Measurements from ENCODE around the gene PLEKHA6. TPM values are rescaled to one million over a fixed set of nuclear protein-coding genes. Genes with fewer than 3 reads are reported as not detected.

Gene PLEKHA6
- total RNA-seq, 1 donor from 2014 or later: 4.9 TPM

GRCh38 chr1:204288021-204288588, 71.6 kb downstream of the PLEKHA6 start:
- no peak for DNase-seq (ENCODE audit: low spot score in 2 of 2)
- H3K36me3 ChIP-seq: no peaks in the 10 kb centered on the region
- no peaks in the 10 kb centered on the region for H3K27me3 ChIP-seq
- H3K4me3 ChIP-seq: no peak overlapping the region
- H3K9me3 ChIP-seq: no peaks in the 10 kb centered on the region
- no peak overlapping the region for H3K27ac ChIP-seq
- H3K4me1 ChIP-seq: no peaks in the 10 kb centered on the region
- no peak for TF ChIP-seq CTCF (IDR thresholded peaks at IDR 0.05)
- intact Hi-C loops (cut with DNase I): no loop called here

- no peaks in the 10 kb centered on the region for H3K4me1 ChIP-seq
- no peak overlapping the region for H3K4me3 ChIP-seq
- no peaks in the 10 kb centered on the region for H3K36me3 ChIP-seq
- H3K27me3 ChIP-seq: no peaks in the 10 kb centered on the region
- H3K9me3 ChIP-seq: no peaks in the 10 kb centered on the region
- DNase-seq (ENCODE audit: low spot score in 2 of 2): no peak
- no peak for TF ChIP-seq CTCF (IDR thresholded peaks at IDR 0.05)
- intact Hi-C loops (cut with DNase I): no loop called here
- H3K27ac ChIP-seq: no peak overlapping the region
Observed at GRCh38 chr1:204287466-204287891, 72.2 kb downstream of the PLEKHA6 start.

- no peak overlapping the region for H3K27ac ChIP-seq
- H3K4me1 ChIP-seq: no peaks in the 10 kb centered on the region
- no peaks in the 10 kb centered on the region for H3K36me3 ChIP-seq
- no peak for TF ChIP-seq CTCF (IDR thresholded peaks at IDR 0.05)
- peak overlapping the region in 1 of 2 donors; percentile 35 for H3K4me3 ChIP-seq
- no peaks in the 10 kb centered on the region for H3K9me3 ChIP-seq
- no peaks in the 10 kb centered on the region for H3K27me3 ChIP-seq
- no peak for DNase-seq (ENCODE audit: low spot score in 2 of 2)
- intact Hi-C loops (cut with DNase I): no loop called here
Observed at GRCh38 chr1:204286831-204287421, 72.8 kb downstream of the PLEKHA6 start.

GRCh38 chr1:204286315-204286714, 73.4 kb downstream of the PLEKHA6 start:
- Histone ChIP-seq H3K4me3 (no peak overlapping the region), H3K9me3 (no peaks in the 10 kb centered on the region), H3K27me3 (no peaks in the 10 kb centered on the region), H3K36me3 (no peaks in the 10 kb centered on the region), H3K4me1 (no peaks in the 10 kb centered on the region), H3K27ac (no peak overlapping the region)
- no peak for DNase-seq (ENCODE audit: low spot score in 2 of 2)
- no peak for TF ChIP-seq CTCF (IDR thresholded peaks at IDR 0.05)
- intact Hi-C loops (cut with DNase I): no loop called here

- Histone ChIP-seq H3K4me1 (no peaks in the 10 kb centered on the region), H3K27me3 (no peaks in the 10 kb centered on the region), H3K9me3 (no peaks in the 10 kb centered on the region), H3K36me3 (no peaks in the 10 kb centered on the region), H3K27ac (no peak overlapping the region), H3K4me3 (no peak overlapping the region)
- no peak for DNase-seq (ENCODE audit: low spot score in 2 of 2)
- no peak for TF ChIP-seq CTCF (IDR thresholded peaks at IDR 0.05)
- intact Hi-C loops (cut with DNase I): no loop called here
Observed at GRCh38 chr1:204285436-204286305, 74.1 kb downstream of the PLEKHA6 start.

Data from ascending aorta (tissue), 2 donors.